ENCODE measurements around the gene RHBDF1.

The RHBDF1 gene

GRCh38 chr16:36336-36984 is 36.0 kb downstream of the RHBDF1 start:
- H3K4me2 ChIP-seq (ENCODE audit: low read length) = no peak overlapping the region
- TF ChIP-seq EZH2phosphoT487 (IDR thresholded peaks at IDR 0.05; ENCODE audit: borderline replicate concordance, low read length) = no peak
- H3K4me1 ChIP-seq (ENCODE audit: control insufficient read depth, low read length) = peaks cover 48% of the 10 kb centered on the region
- H3K4me3 ChIP-seq (ENCODE audit: low read length) = no peak overlapping the region
- no peak overlapping the region for H3K27ac ChIP-seq (ENCODE audit: low read depth, low read length)
- no peaks in the 10 kb centered on the region for H3K9me3 ChIP-seq (ENCODE audit: control insufficient read depth, insufficient read depth, low read length)
- peaks cover 4% of the 10 kb centered on the region; the same call in 1 of the 2 replicates for H3K79me2 ChIP-seq (ENCODE audit: control insufficient read depth, low read length)
- peaks cover 42% of the 10 kb centered on the region for H3K36me3 ChIP-seq (ENCODE audit: control insufficient read depth, low read length)
- H3K9me2 ChIP-seq (replicated peaks; ENCODE audit: control insufficient read depth, low read length) = no peaks in the 10 kb centered on the region
- no peaks in the 10 kb centered on the region for H3F3A ChIP-seq (ENCODE audit: control insufficient read depth, insufficient read depth)
- no peaks in the 10 kb centered on the region for H3K27me3 ChIP-seq (ENCODE audit: control insufficient read depth, low read length)
- 0 out of 2 replicates have a peak, but pooled peaks cover 5% of the 10 kb centered on the region for H4K20me1 ChIP-seq (ENCODE audit: control insufficient read depth, insufficient read depth, low read depth, low read length)

- Histone ChIP-seq H4K20me1 (ENCODE audit: control insufficient read depth, insufficient read depth, low read depth, low read length) (0 out of 2 replicates have a peak, but pooled peaks cover 5% of the 10 kb centered on the region), H3K27me3 (ENCODE audit: control insufficient read depth, low read length) (no peaks in the 10 kb centered on the region), H3K9me3 (ENCODE audit: control insufficient read depth, insufficient read depth, low read length) (no peaks in the 10 kb centered on the region), H3K79me2 (ENCODE audit: control insufficient read depth, low read length) (peaks cover 4% of the 10 kb centered on the region; the same call in 1 of the 2 replicates), H3K27ac (ENCODE audit: low read depth, low read length) (no peak overlapping the region), H3K36me3 (ENCODE audit: control insufficient read depth, low read length) (peaks cover 36% of the 10 kb centered on the region), H3K4me3 (ENCODE audit: low read length) (no peak overlapping the region), H3K4me1 (ENCODE audit: control insufficient read depth, low read length) (peaks cover 48% of the 10 kb centered on the region), H3K9me2 (replicated peaks; ENCODE audit: control insufficient read depth, low read length) (no peaks in the 10 kb centered on the region), H3K4me2 (ENCODE audit: low read length) (no peak overlapping the region), H3F3A (ENCODE audit: control insufficient read depth, insufficient read depth) (no peaks in the 10 kb centered on the region)
- TF ChIP-seq EZH2phosphoT487 (IDR thresholded peaks at IDR 0.05; ENCODE audit: borderline replicate concordance, low read length) (no peak), CTCF (IDR thresholded peaks at IDR 0.05; ENCODE audit: low read depth, low read length, poor library complexity, severe bottlenecking) (no peak)
Observed at GRCh38 chr16:35678-36305, 36.6 kb downstream of the RHBDF1 start.

GRCh38 chr16:35011-35677 is 37.3 kb downstream of the RHBDF1 start:
- 0 out of 2 replicates have a peak, but pooled peaks cover 5% of the 10 kb centered on the region for H4K20me1 ChIP-seq (ENCODE audit: control insufficient read depth, insufficient read depth, low read depth, low read length)
- H3K4me2 ChIP-seq (ENCODE audit: low read length) = 0 out of 2 replicates have a peak overlapping the region, but pooled peaks have one; percentile 5
- H3K4me3 ChIP-seq (ENCODE audit: low read length) = no peak overlapping the region
- no peaks in the 10 kb centered on the region for H3F3A ChIP-seq (ENCODE audit: control insufficient read depth, insufficient read depth)
- H3K79me2 ChIP-seq (ENCODE audit: control insufficient read depth, low read length) = peaks cover 4% of the 10 kb centered on the region; the same call in 1 of the 2 replicates
- H3K27me3 ChIP-seq (ENCODE audit: control insufficient read depth, low read length) = no peaks in the 10 kb centered on the region
- no peak for TF ChIP-seq CTCF (IDR thresholded peaks at IDR 0.05; ENCODE audit: low read depth, low read length, poor library complexity, severe bottlenecking)
- no peak for TF ChIP-seq EZH2phosphoT487 (IDR thresholded peaks at IDR 0.05; ENCODE audit: borderline replicate concordance, low read length)
- H3K9me3 ChIP-seq (ENCODE audit: control insufficient read depth, insufficient read depth, low read length) = no peaks in the 10 kb centered on the region
- H3K27ac ChIP-seq (ENCODE audit: low read depth, low read length) = no peak overlapping the region
- H3K9me2 ChIP-seq (replicated peaks; ENCODE audit: control insufficient read depth, low read length) = no peaks in the 10 kb centered on the region
- peaks cover 47% of the 10 kb centered on the region for H3K4me1 ChIP-seq (ENCODE audit: control insufficient read depth, low read length)
- peaks cover 36% of the 10 kb centered on the region for H3K36me3 ChIP-seq (ENCODE audit: control insufficient read depth, low read length)
